ENCODE results near the gene FAM169A.
"Not testable (repeated sequence)": the region's sequence is repeated elsewhere in the genome, so short reads cannot be mapped to it uniquely, and the experiment has no call there.

Gene FAM169A

GRCh38 chr5:74765201-74765600 lies 101.0 kb downstream of the FAM169A start:
- Histone ChIP-seq H3K4me1 (ENCODE audit: insufficient read depth, poor library complexity, severe bottlenecking) (peaks cover 52% of the 10 kb centered on the region), H3K27ac (ENCODE audit: poor library complexity, severe bottlenecking) (peak overlapping the region; percentile 97), H3K9me3 (ENCODE audit: severe bottlenecking) (no peaks in the 10 kb centered on the region), H3K27me3 (ENCODE audit: insufficient read depth, poor library complexity, severe bottlenecking) (no peaks in the 10 kb centered on the region), H3K4me3 (ENCODE audit: severe bottlenecking) (peak overlapping the region; percentile 75), H3K36me3 (ENCODE audit: low read depth) (peaks cover 58% of the 10 kb centered on the region)
- TF ChIP-seq, protein P1, sequence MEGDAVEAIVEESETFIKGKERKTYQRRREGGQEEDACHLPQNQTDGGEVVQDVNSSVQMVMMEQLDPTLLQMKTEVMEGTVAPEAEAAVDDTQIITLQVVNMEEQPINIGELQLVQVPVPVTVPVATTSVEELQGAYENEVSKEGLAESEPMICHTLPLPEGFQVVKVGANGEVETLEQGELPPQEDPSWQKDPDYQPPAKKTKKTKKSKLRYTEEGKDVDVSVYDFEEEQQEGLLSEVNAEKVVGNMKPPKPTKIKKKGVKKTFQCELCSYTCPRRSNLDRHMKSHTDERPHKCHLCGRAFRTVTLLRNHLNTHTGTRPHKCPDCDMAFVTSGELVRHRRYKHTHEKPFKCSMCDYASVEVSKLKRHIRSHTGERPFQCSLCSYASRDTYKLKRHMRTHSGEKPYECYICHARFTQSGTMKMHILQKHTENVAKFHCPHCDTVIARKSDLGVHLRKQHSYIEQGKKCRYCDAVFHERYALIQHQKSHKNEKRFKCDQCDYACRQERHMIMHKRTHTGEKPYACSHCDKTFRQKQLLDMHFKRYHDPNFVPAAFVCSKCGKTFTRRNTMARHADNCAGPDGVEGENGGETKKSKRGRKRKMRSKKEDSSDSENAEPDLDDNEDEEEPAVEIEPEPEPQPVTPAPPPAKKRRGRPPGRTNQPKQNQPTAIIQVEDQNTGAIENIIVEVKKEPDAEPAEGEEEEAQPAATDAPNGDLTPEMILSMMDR (IDR thresholded peaks at IDR 0.05; ENCODE audit: poor library complexity, severe bottlenecking): no peak
- ATAC-seq (ENCODE audit: low read depth): no peak
- no peak for DNase-seq (ENCODE audit: low spot score)

GRCh38 chr5:74763504-74763903 lies 102.7 kb downstream of the FAM169A start:
- peaks cover 57% of the 10 kb centered on the region for H3K4me1 ChIP-seq (ENCODE audit: insufficient read depth, poor library complexity, severe bottlenecking)
- ATAC-seq (ENCODE audit: low read depth): no peak

GRCh38 chr5:74762599-74762998 lies 103.6 kb downstream of the FAM169A start:
- H3K4me3 ChIP-seq (ENCODE audit: severe bottlenecking): no peak overlapping the region
- TF ChIP-seq, protein P1 (IDR thresholded peaks at IDR 0.05; ENCODE audit: poor library complexity, severe bottlenecking): no peak
- peaks cover 53% of the 10 kb centered on the region for H3K4me1 ChIP-seq (ENCODE audit: insufficient read depth, poor library complexity, severe bottlenecking)
- H3K27me3 ChIP-seq (ENCODE audit: insufficient read depth, poor library complexity, severe bottlenecking): no peaks in the 10 kb centered on the region
- peak; percentile 89 for DNase-seq (ENCODE audit: low spot score)
- peak; percentile 85 for ATAC-seq (ENCODE audit: low read depth)
- peaks cover 61% of the 10 kb centered on the region for H3K36me3 ChIP-seq (ENCODE audit: low read depth)
- peak overlapping the region; percentile 97 for H3K27ac ChIP-seq (ENCODE audit: poor library complexity, severe bottlenecking)
- H3K9me3 ChIP-seq (ENCODE audit: severe bottlenecking): no peaks in the 10 kb centered on the region

More at GRCh38 chr5:74763504-74763903, 102.7 kb downstream of the FAM169A start:
- DNase-seq (ENCODE audit: low spot score): no peak
- Histone ChIP-seq H3K27ac (ENCODE audit: poor library complexity, severe bottlenecking) (peak overlapping the region; percentile 97), H3K36me3 (ENCODE audit: low read depth) (peaks cover 58% of the 10 kb centered on the region), H3K27me3 (ENCODE audit: insufficient read depth, poor library complexity, severe bottlenecking) (no peaks in the 10 kb centered on the region), H3K9me3 (ENCODE audit: severe bottlenecking) (no peaks in the 10 kb centered on the region), H3K4me3 (ENCODE audit: severe bottlenecking) (no peak overlapping the region)
- TF ChIP-seq, protein P1 (IDR thresholded peaks at IDR 0.05; ENCODE audit: poor library complexity, severe bottlenecking): no peak

GRCh38 chr5:74761241-74761640 lies 104.9 kb downstream of the FAM169A start:
- peak overlapping the region; percentile 97 for H3K27ac ChIP-seq (ENCODE audit: poor library complexity, severe bottlenecking)
- no peak for DNase-seq (ENCODE audit: low spot score)

DNA sequence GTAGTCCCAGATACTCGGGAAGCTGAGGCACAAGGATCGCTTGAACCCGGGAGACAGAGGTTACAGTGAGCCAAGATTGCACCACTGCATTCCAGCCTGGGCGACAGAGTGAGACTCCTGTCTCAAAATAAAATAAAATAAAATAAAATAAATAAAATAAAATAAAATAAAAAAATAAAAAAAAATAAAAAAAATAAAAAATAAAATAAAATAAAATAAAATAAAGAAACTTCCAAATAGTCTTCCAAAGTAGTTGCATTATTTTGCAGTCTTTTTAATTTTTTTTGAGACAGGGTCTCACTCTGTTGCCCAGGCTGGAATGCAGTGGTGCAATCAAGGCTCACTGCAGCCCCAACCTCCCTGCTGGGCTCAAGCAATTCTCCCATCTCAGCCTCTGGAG lies 117.4 kb downstream of the FAM169A start:
- H3K9me3 ChIP-seq (ENCODE audit: severe bottlenecking); ATAC-seq (ENCODE audit: low read depth); DNase-seq (ENCODE audit: low spot score); H3K27me3 ChIP-seq (ENCODE audit: insufficient read depth, poor library complexity, severe bottlenecking); H3K4me3 ChIP-seq (ENCODE audit: severe bottlenecking); H3K27ac ChIP-seq (ENCODE audit: poor library complexity, severe bottlenecking); H3K4me1 ChIP-seq (ENCODE audit: insufficient read depth, poor library complexity, severe bottlenecking): not testable (repeated sequence)
- H3K36me3 ChIP-seq (ENCODE audit: low read depth): peaks cover 97% of the 10 kb centered on the region

More at GRCh38 chr5:74761241-74761640, 104.9 kb downstream of the FAM169A start:
- TF ChIP-seq, protein P1 (IDR thresholded peaks at IDR 0.05; ENCODE audit: poor library complexity, severe bottlenecking): peak; percentile 30
- peaks cover 5% of the 10 kb centered on the region for H3K9me3 ChIP-seq (ENCODE audit: severe bottlenecking)
- H3K4me1 ChIP-seq (ENCODE audit: insufficient read depth, poor library complexity, severe bottlenecking): peaks cover 53% of the 10 kb centered on the region
- peak; percentile 59 for ATAC-seq (ENCODE audit: low read depth)
- no peaks in the 10 kb centered on the region for H3K27me3 ChIP-seq (ENCODE audit: insufficient read depth, poor library complexity, severe bottlenecking)
- H3K36me3 ChIP-seq (ENCODE audit: low read depth): peaks cover 75% of the 10 kb centered on the region
- no peak overlapping the region for H3K4me3 ChIP-seq (ENCODE audit: severe bottlenecking)

All from RWPE2 (cell line).